ENCODE results near the gene MBLAC1.
"Not testable (repeated sequence)": the region's sequence is repeated elsewhere in the genome, so short reads cannot be mapped to it uniquely, and the experiment has no call there.

MBLAC1 gene

GRCh38 chr7:100122568-100122967 is 4.2 kb upstream of the MBLAC1 start:
- DNase-seq (ENCODE audit: low read depth in 2 of 2) = no peak

GRCh38 chr7:100124301-100125230 is 2.2 kb upstream of the MBLAC1 start:
- DNase-seq (ENCODE audit: low read depth in 2 of 2) = no peak

GRCh38 chr7:100126239-100126930 is 382 bp upstream of the MBLAC1 start:
- no peak for DNase-seq (ENCODE audit: low read depth in 2 of 2)

- no peak for DNase-seq (ENCODE audit: low read depth in 2 of 2)
These were observed 1.3 kb downstream of the MBLAC1 start for GRCh38 chr7:100127866-100128636.

- no peak for DNase-seq (ENCODE audit: low read depth in 2 of 2)
These were observed 1.8 kb downstream of the MBLAC1 start for GRCh38 chr7:100128637-100128963.

GRCh38 chr7:100130220-100130607 is 3.4 kb downstream of the MBLAC1 start:
- not testable (repeated sequence) for DNase-seq (ENCODE audit: low read depth in 2 of 2)

GRCh38 chr7:100130608-100131453 is 4.1 kb downstream of the MBLAC1 start:
- peak; percentile 59 to 74 for DNase-seq (ENCODE audit: low read depth in 2 of 2)

- DNase-seq (ENCODE audit: low read depth in 2 of 2) = no peak
These were observed 5.4 kb downstream of the MBLAC1 start for GRCh38 chr7:100132126-100132525.

- DNase-seq (ENCODE audit: low read depth in 2 of 2) = peak in 1 of 2 donors; percentile 47
These were observed 6.0 kb downstream of the MBLAC1 start for GRCh38 chr7:100132697-100133151.

- DNase-seq (ENCODE audit: low read depth in 2 of 2) = no peak
These were observed 11.3 kb downstream of the MBLAC1 start for GRCh38 chr7:100137851-100138760.

GRCh38 chr7:100141555-100141949 is 14.8 kb downstream of the MBLAC1 start:
- DNase-seq (ENCODE audit: low read depth in 2 of 2) = no peak

GRCh38 chr7:100142461-100142860 is 15.7 kb downstream of the MBLAC1 start:
- DNase-seq (ENCODE audit: low read depth in 2 of 2) = no peak

- DNase-seq (ENCODE audit: low read depth in 2 of 2) = not testable (repeated sequence)
These were observed 19.6 kb downstream of the MBLAC1 start for GRCh38 chr7:100146350-100146749.

- DNase-seq (ENCODE audit: low read depth in 2 of 2) = no peak
These were observed 20.5 kb downstream of the MBLAC1 start for GRCh38 chr7:100147278-100147677.

GRCh38 chr7:100148225-100148558 is 21.4 kb downstream of the MBLAC1 start:
- no peak for DNase-seq (ENCODE audit: low read depth in 2 of 2)

- DNase-seq (ENCODE audit: low read depth in 2 of 2) = peak; percentile 95 to 97
These were observed 22.0 kb downstream of the MBLAC1 start, which contains the start of gene LAMTOR4 for GRCh38 chr7:100148559-100149328. LAMTOR4 (plus strand) TSS chr7:100148918; CDS start chr7:100148973, 55 bp downstream.

GRCh38 chr7:100152404-100152803 is 25.6 kb downstream of the MBLAC1 start:
- DNase-seq (ENCODE audit: low read depth in 2 of 2) = no peak

- DNase-seq (ENCODE audit: low read depth in 2 of 2) = no peak
These were observed 26.3 kb downstream of the MBLAC1 start for GRCh38 chr7:100152937-100153666.

Data from activated CD8-positive, alpha-beta memory T cell treated with anti-CD3 and anti-CD28 coated beads for 4 hours (primary cell).